Fibroblast of lung (primary cell): ENCODE measurements around the gene ARAP2.
"Not testable (repeated sequence)": the region's sequence is repeated elsewhere in the genome, so short reads cannot be mapped to it uniquely, and the experiment has no call there.

ENCODE experiments used
- CTCF ChIP-seq, 2 donors: IDR thresholded peaks in 1 of 2; conservative IDR thresholded peaks in 1 of 2; 1 replicate in 1 of 2; 2 replicates in 1 of 2; pipeline ENCODE4 v1.5.1; 2011 to 2012; ENCODE audit warnings: low read length in 2 of 2, control low read depth in 1 of 2, inconsistent platforms in 1 of 2, low read depth in 1 of 2, mild to moderate bottlenecking in 1 of 2
- EZH2 ChIP-seq: IDR thresholded peaks from 2 replicates; pipeline ENCODE4 v1.5.1; 2012; ENCODE audit warnings: low read length, control low read depth, mild to moderate bottlenecking; ENCODE audit errors: missing control alignments

- not testable (repeated sequence) for TF ChIP-seq CTCF (conservative IDR thresholded peaks at IDR 0.05 in 1 of 2, IDR thresholded peaks at IDR 0.05 in 1 of 2; ENCODE audit: low read depth in 1 of 2, low read length in 2 of 2); EZH2
These were observed 62.0 kb downstream of the ARAP2 start for GRCh38 chr4:36182315-36182714.
